Brain pericyte (primary cell): ENCODE data around the gene MTM1.
A peak's percentile ranks its signal among the peaks of the same experiment; 100 is the strongest.

Source experiments
- DNase-seq: peaks from one replicate; pipeline ENCODE4 v3.0.0-alpha.2; 2012; ENCODE audit warnings: low read depth, low spot score

Gene MTM1

GRCh38 chrX:150568320-150569154, at the start of gene MTM1:
Gene MTM1 (plus strand): TSS chrX:150568621. CDS start chrX:150592615, 23,994 bp downstream.
- peak; percentile 84 for DNase-seq

- no peak for DNase-seq
These were observed 45.9 kb upstream of the MTM1 start for GRCh38 chrX:150522494-150522893.

- DNase-seq = no peak
These were observed 43.1 kb upstream of the MTM1 start for GRCh38 chrX:150525061-150525919.

- no peak for DNase-seq
These were observed 41.7 kb upstream of the MTM1 start for GRCh38 chrX:150526692-150527091.

- DNase-seq = no peak
These were observed 41.3 kb upstream of the MTM1 start for GRCh38 chrX:150527108-150527507.

DNA sequence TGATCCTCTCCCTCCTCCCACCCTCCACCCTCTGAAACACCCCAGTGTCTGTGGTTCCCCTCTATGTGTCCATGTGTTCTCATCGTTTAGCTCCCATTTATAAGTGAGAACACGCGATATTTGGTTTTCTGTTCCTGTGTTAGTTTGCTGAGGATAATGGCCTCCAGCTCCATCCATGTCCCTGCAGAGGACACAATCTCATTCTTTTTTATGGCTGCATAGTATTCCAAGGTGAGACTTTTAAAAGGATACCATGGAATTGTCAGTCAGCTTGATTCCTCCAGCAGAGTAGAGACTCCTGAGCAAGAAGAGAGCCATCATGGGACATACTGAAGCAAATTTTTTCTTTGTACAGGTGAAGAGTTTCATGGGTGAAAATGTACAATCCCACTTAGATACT, 38.8 kb upstream of the MTM1 start:
- no peak for DNase-seq

GRCh38 chrX:150530821-150531220, 37.6 kb upstream of the MTM1 start:
- DNase-seq = no peak

DNA sequence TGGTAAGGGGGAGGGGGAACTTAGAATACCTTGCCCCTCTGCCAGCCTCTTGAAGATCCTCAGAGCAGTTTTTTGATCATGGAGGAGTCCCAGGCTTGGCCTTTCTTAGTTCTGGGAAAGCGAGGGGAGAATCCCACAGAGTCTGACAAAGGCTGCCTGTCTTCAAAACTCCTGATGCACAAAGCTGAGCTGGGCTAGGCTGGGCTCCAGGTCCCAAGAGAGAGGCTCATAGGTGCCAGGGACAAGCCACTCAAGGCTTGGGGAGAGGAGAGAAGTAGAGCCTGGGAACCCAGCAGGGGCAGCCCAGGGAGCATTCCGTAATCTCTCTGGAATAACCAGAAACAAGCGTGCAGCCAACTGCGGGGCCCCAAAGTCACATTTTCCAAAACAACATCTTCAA, 37.0 kb upstream of the MTM1 start:
- no peak for DNase-seq

DNA sequence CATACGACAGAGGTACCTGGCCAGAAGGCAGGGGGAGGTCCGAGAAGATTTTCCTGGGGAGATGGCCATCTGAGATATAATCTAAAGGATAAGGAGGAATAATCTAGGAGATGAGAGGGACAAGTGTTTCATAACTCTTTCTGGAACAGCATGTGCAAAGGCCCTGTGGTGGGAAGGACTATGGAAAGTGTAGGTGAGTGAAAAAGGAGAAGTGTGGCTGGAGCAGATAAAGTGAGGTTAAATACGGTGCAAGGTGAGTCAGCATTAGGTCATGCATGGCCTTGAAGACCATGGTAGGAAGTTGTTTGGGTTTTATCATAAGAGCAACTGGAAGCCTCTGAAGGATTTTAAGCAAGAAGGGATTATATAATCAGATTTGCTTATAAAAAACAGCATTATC, 34.6 kb upstream of the MTM1 start:
- no peak for DNase-seq

GRCh38 chrX:150536455-150537116, 31.8 kb upstream of the MTM1 start:
- no peak for DNase-seq

GRCh38 chrX:150537851-150538250, 30.6 kb upstream of the MTM1 start:
- DNase-seq = no peak

DNA sequence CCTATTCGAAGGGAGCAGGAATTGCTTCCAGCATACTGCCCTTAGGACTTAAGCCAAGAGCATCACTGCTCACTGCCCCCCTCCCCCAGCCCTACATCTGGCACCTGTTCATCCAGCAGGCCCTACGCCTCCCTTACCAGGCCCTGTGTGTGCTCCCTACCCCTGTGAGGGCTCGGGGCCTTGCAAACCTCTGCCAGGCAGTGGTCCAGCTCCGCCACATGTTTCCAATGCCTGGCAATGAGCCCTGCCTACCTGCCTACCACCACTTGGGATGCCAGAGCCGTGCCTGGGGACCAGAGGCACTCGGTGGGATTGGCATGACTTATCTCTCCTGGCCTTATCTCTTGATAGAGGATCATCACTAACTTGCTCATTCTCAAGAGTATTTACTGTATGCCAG, 27.5 kb upstream of the MTM1 start:
- no peak for DNase-seq

DNA sequence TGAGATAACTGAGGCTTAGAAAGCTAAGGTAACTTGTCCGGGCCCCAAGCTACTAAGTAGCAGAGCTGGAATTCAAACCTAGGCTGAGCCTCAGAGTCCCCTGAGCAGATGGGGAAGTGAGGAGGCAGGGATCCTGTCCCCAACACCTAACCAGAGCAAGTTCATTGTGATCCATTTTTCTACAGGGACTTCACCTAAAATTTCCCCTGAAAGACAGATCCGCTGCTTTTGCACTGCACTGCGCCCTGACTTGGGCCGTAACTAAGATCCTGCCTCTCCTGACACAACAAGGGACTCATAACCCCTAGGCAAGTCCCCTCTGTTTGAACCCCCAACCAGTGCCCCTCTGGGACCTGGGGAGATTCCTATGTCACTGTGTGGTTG, 25.6 kb upstream of the MTM1 start:
- no peak for DNase-seq

- no peak for DNase-seq
These were observed 24.9 kb upstream of the MTM1 start for GRCh38 chrX:150543230-150544155.

- DNase-seq = no peak
These were observed 24.1 kb upstream of the MTM1 start for GRCh38 chrX:150544222-150544787.

GRCh38 chrX:150544835-150545770, 23.3 kb upstream of the MTM1 start:
- no peak for DNase-seq

- DNase-seq = no peak
These were observed 21.7 kb upstream of the MTM1 start for GRCh38 chrX:150546711-150547153.

DNA sequence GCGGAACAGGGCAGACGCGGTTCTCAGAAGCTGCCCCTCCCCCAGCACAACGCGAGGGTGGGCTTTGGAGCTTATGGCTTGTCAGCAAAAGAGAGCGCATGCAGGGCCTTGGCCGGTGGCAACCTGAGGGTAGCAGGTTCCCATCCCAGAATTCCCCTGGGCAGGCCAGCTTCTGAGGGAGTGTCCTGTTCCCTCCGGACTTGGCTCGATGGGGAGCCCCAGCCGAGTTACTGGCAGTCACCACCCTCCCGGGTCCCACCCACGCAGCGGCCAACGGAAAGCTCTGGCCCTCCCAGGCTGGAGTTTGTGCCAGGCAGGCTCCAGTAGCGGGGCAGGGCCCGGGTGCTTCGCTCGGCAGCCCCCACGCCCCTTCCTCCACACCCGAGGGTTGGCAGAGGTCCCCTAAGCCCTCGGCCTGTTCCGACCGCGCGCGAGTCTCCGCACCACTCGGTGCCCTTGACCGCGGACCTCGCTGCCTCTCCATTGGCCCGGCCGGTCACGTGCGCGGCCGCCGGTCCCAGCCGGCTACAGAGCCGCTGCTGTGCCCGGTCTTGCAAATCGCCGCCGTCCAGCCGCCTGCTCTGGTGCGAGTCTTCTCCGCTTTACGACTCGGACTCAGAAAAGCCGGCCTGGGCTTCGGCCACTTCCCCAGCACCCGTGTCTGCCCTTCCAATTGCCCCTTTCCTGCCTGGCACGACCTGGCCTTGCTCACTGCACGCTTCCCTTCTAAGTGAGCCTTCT, 20.9 kb upstream of the MTM1 start:
- no peak for DNase-seq

GRCh38 chrX:150548251-150548650, 20.2 kb upstream of the MTM1 start:
- DNase-seq = no peak
